KG1 (cell line): ENCODE data around the gene KLF13.

ENCODE experiments used
- DNase-seq: peaks from one replicate; lab custom pipeline; 2025; lab: John Stamatoyannopoulos, UW

Gene KLF13

DNA sequence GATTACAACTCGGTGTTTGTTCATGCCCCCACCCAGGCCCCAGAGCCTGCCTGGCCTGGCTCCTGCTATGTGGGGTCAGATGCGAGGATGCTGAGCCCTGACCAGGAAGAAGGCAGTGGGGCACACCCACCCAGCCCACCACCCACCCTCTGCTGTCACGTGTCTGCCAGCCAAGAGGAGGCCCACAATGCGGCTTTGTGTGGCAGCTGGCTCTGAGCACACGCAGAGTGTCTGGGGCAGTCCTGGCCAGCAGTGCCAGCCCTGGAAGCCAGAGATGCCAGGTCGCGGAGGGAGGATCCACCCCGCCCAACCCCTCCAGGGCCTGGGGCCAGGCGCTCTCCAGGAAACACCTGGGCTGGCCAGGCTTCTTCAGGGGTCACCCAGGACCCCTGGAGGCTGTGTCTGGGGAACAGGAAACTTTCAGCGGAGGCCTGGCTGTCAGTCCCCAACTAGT lies 26.4 kb upstream of the KLF13 start:
- no peak for DNase-seq

DNA sequence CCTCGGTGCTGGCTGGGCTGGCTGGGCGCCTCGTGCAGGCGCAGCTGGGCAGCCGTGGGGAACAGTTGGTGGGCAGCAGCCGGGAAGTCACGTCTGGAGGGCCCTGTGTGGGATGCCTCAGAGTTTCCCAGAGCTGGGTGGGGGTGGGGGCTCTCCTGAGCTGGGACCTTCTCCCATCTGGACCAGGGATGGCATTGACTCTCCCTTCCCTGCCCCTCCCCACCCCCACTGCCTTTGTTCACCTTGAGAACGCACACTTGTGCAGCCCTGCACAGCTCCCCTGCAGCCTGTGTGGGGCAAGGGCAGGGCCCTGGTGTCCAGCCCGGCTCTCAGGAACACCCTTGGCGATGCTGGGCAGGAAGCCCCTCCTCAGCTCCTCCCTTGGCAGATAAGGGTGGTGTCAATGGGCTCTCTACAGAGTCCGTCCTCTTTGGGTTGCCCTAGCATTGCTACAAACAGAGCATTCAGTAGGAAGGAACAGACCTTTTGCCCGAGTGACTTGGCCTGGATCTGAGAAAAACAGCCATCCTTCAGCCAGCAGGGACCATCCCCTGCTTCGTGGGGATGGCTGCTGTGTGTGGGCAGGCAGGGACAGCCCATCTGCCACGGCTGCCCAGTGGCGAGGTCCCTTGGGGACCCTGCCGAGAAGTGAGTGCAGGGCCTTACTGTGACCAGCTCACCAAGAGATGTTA lies 25.5 kb upstream of the KLF13 start:
- DNase-seq = no peak

DNA sequence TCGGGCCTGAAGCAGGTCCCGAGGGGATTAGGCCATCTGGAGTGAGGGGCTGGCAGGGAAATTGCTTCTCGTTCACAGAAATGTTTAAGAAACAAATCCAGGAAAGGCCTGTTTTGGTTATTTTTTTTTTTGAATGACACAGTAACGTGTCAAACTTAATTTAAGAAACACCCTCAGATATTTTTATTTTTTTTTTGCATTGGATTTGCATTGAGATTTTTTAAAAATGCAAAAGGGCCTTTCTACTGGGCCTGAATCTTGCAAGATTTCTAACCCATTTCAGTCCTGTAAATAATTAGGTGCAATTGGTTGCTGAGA lies 25.0 kb upstream of the KLF13 start:
- DNase-seq = no peak

DNA sequence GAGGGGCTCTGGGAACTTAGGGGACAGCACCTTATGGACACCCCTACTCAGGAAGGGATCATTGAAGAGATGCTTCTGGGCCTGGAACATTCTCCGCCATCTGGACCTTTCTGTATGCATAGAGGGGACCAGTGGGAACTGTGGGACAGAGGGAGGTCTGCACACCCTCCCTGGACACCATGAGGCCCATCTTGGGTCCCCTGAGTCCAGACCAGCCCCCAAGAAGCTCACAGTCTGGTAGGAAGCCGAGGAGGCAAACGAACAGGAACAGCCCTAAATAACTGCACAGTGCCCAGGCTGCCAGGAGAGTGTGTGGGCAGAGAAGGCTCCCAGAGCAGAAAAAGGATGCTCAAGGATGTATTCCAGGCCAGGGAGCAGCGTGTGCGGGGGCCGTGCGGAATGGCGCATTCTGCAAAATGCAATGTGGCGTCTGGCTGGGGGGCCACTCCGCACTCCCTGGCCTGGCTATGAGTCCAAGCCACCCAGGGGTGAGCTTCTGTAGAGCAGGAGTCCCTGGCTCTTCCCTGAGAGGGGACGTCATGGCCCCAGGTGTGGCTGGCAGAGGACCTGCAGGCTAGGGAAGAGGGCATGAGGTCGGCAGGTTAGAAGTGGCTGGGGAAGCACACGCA lies 24.5 kb upstream of the KLF13 start:
- no peak for DNase-seq

DNA sequence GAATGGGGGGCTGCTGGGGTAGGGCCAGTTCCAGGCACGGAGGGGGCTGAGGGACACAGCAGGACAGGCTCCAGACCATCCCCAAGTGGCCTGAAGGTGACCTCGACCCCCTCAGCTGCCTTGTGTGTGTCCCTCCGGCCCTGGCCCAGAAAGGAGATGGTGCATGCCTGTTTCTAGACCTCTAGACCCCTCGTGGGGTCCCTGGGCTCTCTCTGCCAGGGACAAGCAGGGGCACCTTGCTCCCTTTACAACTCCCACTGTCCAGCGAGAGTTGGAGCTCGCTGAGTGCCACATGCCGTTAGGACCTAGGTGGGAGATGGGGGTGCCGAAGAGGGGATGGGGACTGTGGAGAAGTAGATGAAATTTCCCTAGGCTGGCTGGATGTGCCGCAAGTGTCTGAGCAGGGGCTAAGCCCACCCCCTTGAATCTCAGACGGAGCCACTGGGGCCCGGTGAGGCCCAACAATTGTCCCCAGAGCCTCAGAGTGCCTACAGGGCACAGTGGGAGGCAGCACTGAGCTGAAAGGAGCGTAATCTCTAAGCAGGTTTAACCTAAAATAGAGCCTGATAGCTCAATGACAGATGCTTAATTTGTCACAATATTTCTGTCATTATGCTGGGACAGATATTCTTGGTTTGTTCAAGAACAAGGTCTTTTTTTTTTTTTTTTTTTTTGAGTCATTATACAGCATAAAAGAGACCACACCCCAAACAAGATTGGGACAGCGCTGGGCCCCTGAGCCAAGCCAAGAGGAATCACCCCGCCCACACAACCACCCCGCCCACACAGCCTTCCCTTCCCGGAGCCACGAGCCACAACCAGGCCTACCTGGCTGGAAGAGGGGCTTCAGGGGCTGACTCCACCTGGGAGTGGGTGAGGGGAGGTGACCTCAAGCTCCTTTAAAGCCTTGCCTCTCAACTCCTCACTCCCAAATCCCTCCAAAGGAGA lies 23.6 kb upstream of the KLF13 start:
- DNase-seq = no peak

DNA sequence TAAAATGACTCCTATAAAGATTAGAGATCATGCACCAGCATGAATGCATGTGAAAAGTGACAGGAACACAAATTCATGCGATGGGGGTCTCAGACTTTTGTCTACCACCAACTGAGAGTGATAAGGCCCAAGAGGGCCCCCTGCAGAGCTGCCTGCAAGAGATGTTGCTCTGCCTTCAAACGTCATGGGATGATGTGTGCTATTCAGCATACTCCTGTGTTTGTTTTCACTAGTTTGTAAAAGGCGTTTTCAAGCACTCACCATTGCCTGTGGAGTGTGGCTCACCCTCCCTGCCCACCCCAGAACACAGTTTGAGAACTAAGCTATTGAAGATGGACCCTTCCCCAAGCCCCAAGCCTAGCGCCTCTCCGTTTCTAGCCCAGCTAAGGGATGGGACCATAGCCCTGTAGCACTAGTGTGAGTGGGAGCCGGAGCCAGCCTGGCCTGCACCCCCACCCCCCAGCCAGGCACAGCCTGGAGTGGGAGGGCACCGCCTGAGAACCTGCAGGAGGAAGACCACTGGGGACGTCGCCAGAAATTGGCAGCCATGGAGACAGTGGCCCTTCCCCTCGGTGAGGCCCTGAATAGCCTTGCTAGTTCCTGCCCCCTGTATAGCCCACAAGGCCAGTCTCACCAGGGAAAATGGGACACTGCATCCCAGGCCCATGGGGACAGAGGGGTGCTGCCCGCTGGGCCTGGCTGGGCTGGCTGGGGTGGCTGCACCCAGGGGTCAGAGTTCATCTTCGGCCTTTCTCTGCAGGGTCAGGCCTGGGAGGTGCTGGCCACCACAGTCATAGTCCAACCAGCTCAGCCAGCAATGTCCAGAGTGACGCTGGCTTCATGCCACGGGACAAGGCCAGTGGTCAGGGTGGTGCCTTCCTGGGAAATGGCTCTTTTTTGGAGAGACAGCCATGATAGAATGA lies 22.6 kb upstream of the KLF13 start:
- DNase-seq = no peak

DNA sequence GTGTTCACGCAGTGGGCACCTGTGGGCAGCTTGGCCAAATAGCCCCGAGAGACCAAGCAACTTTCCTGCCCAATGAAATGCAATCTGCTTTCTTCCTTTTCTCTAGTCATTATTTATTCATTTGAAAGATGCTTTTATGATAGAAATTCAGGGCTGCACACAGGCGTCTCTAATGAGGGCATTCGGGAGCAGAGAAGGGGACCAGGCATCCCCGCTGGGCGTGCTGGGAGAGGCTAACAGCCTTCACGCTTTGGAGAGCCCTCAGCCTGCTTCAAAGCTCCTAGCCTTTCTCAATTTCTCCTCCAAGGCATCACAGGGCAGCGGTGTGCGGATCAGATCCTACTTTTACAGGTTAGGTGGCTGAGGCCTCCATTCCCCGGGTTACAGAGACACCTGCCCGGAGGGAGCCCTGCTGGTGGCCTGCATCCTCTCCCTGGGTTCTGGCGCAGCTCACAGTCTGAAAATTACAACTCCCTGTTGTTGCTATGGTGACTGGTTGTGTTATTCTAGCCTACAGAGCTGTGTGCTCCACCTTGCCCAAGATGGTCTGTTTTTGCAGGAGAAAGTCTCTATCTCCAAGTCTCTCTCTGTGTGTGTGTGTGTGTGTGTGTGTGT lies 21.8 kb upstream of the KLF13 start:
- no peak for DNase-seq

DNA sequence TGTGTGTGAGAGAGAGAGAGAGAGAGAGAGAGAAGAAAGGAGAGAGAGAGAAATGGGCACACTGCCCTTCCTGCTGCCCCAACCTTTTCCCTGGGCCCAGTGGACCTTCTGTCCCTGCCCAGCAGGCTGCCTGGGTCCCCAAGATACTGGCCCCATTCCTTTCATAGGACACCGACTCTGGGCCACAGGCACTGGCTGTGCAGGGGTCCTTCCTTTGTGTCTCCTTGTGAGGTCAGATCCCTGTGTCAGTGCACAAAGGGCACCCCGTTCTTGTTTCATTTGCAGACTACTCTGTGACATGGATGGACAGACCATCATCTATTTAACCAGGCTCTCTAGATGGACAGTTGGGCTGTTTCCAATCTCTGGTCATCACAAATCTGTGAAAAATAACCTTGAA lies 21.3 kb upstream of the KLF13 start:
- DNase-seq = no peak

DNA sequence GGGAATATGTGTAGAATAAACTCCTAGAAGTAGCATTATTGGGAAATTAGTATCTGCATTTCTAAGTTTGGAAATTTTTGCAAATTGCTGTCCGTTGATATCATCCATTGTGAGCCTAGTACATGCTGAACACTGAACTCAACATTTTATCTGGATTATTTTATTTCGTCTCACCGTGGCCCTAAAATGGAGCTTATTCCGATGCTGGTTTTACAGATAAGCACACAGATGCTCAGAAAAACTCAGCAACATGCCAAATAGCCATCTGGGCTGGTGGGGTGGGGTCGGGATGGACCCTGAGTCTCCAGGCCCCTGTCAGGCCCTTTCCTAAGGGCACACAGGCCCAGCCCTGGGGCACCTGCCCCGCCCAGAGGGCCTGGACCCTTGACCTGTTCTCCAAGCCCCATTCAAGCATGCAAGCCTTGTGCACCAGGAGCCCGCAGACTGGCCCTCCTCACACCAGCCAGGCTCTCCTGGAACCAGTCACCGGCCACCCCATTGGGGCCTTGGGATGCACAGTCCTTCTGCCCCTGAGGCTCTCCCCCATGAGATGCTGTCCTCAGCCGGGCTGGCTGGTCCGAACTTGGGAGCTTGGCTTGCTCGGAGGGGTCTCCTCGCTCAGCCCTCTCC lies 20.7 kb upstream of the KLF13 start:
- DNase-seq = no peak

DNA sequence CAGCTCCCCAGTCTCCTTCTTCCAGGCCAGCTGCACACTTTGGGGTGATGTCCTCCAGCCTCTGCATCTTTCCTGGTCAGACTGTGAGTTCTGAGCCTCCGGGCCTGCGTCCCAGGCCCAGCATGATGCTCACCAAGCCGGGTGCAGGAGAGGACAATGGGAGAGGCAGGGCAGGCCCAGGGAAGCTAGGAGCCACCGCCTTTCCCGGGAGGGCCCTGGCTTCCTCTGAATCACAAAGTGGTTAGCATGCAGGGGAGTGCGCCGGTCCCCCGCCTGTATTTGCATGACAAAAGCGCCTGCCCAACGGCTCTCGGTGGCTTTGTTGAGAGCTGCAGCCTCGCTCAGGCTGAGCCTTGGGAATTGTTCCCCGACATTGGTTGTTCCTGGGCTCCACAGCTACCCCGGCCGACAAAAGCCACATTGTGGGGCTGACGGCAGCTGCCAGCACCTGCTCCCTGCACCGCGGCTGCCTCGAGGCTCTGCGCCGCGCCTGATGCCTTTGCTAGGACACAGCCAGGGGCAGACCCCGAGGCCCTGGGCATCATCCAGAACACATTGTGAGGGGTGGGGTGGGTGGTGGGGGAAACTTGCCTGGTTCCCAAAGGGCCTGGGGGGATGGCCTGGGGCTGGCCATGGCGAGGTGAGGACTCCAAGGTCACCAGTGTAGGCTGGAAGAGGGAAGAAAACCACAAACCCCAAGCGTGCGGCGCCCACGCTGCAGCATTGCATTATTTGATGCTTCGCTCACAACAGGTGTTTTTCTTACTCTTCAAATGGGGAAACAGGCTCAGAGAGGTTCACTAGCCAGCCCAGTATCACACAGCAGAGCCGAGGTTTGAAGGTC lies 20.0 kb upstream of the KLF13 start:
- DNase-seq = no peak

DNA sequence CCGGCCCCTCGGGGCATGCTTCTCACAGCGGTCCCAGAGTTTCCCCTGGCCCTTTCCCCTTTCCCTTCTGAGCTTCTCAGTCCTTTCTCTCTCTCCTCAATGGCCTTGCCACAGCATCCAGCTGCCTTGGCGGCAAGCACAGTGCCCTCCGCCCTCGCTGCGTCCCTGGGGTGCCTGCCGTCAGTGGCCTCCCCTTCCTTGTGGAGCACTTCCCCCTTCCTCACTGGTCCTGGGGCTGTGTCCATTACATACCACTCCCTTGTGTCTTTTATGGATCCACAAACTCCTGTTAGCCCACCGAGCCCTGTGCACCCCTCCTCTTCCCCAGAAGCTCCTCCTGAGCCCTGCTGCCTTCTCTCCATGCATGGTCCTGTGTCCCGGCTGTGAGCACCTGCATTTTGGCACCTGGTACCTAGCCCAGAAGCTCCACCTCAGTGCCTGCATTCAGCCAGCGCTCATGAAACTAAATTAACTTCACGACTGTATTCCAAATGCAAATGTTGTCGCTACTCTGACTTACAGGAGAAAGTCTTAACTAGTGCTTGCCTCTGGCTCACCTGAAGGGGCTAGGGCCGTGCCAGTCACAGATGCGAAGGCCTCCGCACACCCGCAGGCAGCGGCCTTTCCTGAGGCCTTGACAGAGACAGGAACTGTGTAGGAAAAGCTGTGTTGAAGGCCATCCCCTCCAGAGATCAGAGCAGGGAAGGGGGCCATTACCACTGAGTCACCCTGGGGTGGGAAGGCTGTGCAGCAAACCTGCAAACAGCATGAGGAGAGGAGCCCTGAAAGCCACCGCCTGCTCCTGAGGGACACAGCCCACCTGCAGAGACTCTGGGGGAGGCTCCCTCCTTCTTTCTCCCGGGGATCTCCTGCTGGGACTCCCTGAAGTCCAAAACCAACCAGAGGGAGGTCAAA lies 19.1 kb upstream of the KLF13 start:
- DNase-seq = no peak

DNA sequence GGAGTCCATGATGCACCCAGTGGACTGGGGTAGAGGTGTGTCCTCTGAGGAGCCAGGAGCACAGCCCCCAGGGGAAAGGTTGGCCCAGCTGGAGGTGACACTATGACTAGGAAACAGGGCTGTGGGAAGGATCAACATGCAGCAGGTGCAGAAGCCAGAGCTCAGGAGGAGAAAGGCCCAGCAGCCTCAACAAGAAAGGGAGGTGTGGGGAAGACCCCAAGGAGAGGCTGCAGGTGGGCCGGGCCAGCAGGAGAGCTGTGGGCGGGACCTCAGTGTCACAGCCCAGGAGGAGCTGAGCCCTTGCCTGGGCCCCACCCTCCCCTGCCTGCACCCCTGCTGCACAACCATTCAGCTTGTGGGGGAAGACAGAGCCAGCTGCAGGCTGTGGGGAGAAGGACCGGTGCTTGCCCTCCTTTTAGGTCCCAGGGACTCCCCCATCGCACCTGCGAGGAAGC lies 18.4 kb upstream of the KLF13 start:
- no peak for DNase-seq

DNA sequence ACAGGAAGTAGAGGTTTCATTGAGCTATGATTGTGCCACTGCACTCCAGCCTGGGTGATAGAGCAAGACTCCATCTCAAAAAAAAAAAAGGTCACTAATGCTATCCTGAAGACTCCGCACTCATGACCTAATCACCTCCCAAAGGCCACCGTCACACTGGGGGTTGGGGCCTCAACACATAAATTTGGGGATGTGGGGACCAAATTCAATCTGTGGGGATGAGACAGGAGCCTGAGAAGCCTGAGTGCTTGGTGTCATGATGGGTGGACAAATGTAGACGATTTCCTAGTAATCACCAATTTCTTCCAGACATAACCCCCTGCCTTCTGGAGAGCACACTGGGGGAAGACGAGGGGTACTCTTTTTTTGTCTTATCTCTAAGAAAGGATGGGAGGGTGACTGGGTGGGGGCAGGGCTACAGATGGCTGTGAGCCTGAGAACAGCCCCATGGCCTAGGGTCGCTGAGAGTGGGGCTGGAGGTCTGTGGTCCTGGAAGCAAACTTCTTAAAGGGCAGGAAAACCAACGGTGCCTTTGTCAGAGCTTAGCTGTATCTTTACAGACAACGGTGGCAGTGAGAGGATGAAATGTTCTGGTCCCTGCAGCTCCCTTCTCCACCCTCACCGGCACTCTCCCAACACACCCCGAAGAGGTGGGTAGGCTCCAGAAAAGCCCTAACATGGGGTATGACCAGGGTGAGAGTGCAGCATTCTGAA lies 16.6 kb upstream of the KLF13 start:
- no peak for DNase-seq

DNA sequence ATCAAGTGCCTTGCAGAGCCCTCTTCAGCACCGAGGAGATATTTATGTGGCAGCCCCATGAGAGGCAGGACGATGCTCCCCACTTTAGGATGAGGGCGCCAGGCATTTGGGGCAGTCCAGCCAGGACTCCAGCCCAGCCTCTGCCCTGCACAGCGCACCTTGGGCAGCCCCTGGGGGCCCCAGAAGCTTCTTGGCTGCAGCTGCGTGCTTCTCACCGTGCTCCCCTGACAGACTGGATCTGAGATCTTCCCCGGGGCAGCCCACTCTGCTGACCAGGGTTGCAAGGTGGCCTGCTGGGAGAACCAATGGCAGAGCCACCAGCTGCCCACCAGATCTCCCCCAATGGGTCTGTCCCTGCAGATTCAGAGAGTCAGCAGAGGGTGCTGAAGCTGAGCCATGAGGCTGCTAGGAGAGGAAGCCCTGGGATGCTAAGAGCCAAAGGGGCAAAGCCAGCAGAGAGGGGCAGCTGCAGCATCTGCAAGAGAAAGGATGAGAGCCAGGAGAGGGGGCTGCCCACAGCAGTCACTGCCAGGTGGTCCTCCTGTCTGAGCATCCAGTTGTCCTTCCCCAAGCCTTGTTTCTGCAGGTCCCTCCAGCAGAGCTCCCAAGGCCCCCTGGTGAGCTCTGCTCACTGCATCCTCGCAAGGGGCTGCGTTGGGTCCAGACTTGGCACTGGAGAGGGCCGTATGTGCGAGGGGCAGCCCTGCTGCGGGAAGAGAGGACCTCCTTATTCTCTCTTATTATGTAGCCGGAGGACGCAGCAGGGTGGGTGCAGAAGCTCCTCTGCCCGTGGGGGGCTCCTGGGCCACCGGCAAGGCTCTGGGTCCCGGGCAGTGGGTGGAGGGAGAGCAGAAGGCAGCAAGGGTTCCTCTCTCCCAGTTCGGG lies 14.7 kb upstream of the KLF13 start:
- DNase-seq = no peak

DNA sequence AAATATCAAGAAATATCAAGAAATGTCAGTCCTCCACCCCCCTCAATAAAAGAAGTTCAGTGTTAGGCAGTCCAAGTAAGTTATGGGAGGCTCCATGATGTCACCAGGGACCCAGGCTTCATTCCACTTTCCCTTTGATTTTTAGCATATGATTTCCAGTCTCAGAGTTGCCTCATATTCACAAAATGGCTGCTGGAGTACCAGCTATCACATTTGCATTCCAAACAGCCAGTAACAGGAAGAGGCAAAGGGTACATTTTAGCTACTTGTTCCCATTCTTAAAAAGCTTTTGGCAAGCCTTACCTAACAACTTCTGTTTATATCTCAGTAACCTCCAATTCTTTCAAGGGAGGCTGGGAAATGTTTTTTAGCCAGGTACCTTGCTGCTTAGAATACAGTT lies 13.4 kb upstream of the KLF13 start:
- no peak for DNase-seq

DNA sequence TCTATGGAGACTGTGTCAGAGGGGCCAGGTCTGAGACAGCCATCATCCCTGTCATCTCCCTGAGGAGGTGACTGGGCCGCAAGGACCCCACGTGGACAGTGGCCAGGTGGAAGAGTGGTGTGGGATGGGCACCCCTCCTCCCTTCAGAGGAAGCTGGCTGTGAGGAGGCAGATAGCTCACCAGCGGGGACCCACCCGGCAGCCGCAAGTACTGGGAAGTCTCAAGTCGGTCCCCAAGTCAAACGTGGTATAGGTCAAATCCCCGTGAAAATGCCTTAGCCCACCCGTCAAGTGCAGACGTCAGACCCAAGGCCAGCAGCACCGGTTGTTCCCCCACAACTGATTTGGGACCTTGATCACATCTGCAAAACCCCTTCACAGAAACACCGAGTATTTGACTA lies 12.3 kb upstream of the KLF13 start:
- no peak for DNase-seq

DNA sequence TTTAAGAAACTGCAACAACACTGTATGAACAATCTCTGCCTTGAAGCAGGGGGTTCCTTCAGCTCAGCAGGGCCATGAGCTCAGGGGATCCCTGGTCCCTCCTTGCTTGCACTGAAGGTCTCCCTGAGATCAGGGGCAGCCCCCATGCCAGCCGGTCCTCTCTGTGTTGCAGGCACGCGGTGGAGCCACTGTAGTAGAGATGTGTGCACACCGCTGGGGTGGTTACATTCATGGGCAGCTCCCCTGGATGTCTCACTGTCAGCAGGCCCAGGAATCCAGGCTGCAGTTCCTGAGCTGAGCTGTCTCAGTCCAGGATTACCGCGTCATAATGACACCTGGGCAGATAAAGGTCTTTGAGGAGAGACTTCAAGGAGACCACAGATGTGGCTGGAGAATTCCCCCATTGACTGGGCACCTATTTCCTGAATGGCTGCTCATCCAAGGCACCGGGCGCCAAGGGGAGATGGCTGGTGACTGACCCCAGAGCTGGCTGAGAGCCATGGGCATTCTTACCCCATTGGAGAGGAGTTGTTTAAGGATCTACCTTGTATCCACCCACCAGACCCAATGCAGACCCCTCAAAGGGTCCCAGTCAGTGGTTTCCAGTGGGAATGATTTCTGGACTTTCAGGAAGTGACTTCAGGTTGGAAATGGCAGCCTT lies 10.4 kb upstream of the KLF13 start:
- no peak for DNase-seq
